ENCODE data around the gene TFF3. TPM values are rescaled to one million over a fixed set of nuclear protein-coding genes. Genes with fewer than 3 reads are reported as not detected.

Gene TFF3
- total and polyA plus RNA-seq, 2 donors (not counting 1 experiment from before 2014, with no cell fraction given) = not detected

DNA sequence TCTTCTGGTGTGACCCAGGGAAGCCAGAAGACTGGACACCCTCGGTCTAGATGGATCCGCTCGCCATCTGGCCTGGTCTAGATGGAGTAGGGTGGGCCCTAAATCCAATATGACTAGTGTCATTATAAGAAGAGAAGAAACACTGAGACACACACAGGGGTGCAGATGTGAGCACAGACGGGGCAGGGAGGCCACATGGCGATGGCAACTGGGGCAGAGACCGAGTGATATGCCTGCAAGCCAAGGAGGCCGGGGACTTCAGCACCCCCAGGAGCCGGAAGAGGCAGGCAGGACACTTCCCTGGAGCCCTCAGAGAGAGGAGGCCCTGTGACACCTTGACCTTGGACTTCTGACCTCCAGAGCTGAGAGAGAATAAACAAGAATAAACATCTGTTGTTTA is 5.6 kb upstream of the TFF3 start:
- Histone ChIP-seq H3K4me3 (replicated peaks in 1 of 4; ENCODE audit: control extremely low read depth in 1 of 4, insufficient read depth in 1 of 4, low read depth in 3 of 4, low read length in 4 of 4) (no peak overlapping the region), H3K36me3 (ENCODE audit: control insufficient read depth, insufficient read depth, low read length) (no peaks in the 10 kb centered on the region), H3K4me1 (ENCODE audit: control insufficient read depth, extremely low read depth, insufficient read depth, low read length) (no peaks in the 10 kb centered on the region), H3K9ac (ENCODE audit: insufficient read depth, low read length) (no peak overlapping the region), H3K79me2 (ENCODE audit: control insufficient read depth, insufficient read depth, low read length) (no peaks in the 10 kb centered on the region), H3K27ac (ENCODE audit: insufficient read depth, low read length) (no peak overlapping the region), H3K4me2 (ENCODE audit: extremely low read depth, insufficient read depth, low read length) (no peak overlapping the region), H4K20me1 (ENCODE audit: control insufficient read depth, extremely low read depth, insufficient read depth, low read length) (no peaks in the 10 kb centered on the region), H2AFZ (ENCODE audit: low read length) (no peak overlapping the region), H3K27me3 (ENCODE audit: control insufficient read depth, insufficient read depth, low read length) (no peaks in the 10 kb centered on the region), H3K9me3 (ENCODE audit: control insufficient read depth, insufficient read depth, low read depth, low read length) (no peaks in the 10 kb centered on the region)
- no peak for DNase-seq (ENCODE audit: low read depth in 2 of 2)
- TF ChIP-seq, protein P1, sequence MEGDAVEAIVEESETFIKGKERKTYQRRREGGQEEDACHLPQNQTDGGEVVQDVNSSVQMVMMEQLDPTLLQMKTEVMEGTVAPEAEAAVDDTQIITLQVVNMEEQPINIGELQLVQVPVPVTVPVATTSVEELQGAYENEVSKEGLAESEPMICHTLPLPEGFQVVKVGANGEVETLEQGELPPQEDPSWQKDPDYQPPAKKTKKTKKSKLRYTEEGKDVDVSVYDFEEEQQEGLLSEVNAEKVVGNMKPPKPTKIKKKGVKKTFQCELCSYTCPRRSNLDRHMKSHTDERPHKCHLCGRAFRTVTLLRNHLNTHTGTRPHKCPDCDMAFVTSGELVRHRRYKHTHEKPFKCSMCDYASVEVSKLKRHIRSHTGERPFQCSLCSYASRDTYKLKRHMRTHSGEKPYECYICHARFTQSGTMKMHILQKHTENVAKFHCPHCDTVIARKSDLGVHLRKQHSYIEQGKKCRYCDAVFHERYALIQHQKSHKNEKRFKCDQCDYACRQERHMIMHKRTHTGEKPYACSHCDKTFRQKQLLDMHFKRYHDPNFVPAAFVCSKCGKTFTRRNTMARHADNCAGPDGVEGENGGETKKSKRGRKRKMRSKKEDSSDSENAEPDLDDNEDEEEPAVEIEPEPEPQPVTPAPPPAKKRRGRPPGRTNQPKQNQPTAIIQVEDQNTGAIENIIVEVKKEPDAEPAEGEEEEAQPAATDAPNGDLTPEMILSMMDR (conservative IDR thresholded peaks at IDR 0.05 in 1 of 2, IDR thresholded peaks at IDR 0.05 in 1 of 2; ENCODE audit: low read depth in 1 of 2, low read length in 2 of 2) = no peak
- TF ChIP-seq EZH2 (IDR thresholded peaks at IDR 0.05; ENCODE audit: low read length, missing control alignments) = no peak

DNA sequence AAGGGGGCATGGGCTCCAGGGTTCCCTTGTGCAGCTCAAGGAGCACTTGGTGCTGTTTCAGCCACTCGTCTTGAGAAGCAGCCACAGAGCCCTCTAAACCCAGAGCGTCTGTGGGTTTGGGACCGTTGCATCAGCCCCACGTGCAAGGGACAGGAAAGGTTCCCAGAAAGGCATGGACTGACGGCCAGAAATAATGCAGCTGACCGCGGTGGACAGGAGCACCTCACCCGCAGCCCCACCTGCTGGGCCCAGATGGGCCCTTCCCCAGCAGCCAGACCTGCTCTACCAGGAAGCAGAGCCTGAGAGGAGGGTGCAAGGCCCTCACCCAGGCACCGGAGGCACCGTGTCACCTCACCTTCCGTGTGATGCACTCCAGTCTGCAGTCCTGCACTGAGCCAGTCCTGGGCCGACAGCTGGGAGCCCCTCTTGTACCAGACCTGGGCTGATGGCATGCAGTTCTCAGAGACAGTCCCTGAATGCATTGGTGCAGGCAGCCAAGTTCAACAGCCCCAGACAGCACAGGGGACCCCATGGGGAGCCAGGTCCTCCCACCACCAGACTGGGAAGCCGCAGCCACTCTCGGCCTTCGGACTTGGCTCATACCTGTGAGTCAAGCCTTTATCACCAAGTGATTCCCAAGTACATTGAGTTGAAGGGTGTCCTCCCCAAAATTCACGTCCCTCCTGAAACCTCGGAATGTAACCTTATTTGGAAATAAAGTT is 4.8 kb upstream of the TFF3 start:
- no peak overlapping the region for H3K9ac ChIP-seq (ENCODE audit: insufficient read depth, low read length)
- no peaks in the 10 kb centered on the region for H3K27me3 ChIP-seq (ENCODE audit: control insufficient read depth, insufficient read depth, low read length)
- H3K27ac ChIP-seq (ENCODE audit: insufficient read depth, low read length) = no peak overlapping the region
- no peak for DNase-seq (ENCODE audit: low read depth in 2 of 2)
- H3K79me2 ChIP-seq (ENCODE audit: control insufficient read depth, insufficient read depth, low read length) = no peaks in the 10 kb centered on the region
- H3K9me3 ChIP-seq (ENCODE audit: control insufficient read depth, insufficient read depth, low read depth, low read length) = no peaks in the 10 kb centered on the region
- no peaks in the 10 kb centered on the region for H4K20me1 ChIP-seq (ENCODE audit: control insufficient read depth, extremely low read depth, insufficient read depth, low read length)
- H3K4me2 ChIP-seq (ENCODE audit: extremely low read depth, insufficient read depth, low read length) = no peak overlapping the region
- H3K4me1 ChIP-seq (ENCODE audit: control insufficient read depth, extremely low read depth, insufficient read depth, low read length) = no peaks in the 10 kb centered on the region
- TF ChIP-seq, protein P1 (conservative IDR thresholded peaks at IDR 0.05 in 1 of 2, IDR thresholded peaks at IDR 0.05 in 1 of 2; ENCODE audit: low read depth in 1 of 2, low read length in 2 of 2) = no peak
- no peak for TF ChIP-seq EZH2 (IDR thresholded peaks at IDR 0.05; ENCODE audit: low read length, missing control alignments)
- H3K4me3 ChIP-seq (replicated peaks in 1 of 4; ENCODE audit: control extremely low read depth in 1 of 4, insufficient read depth in 1 of 4, low read depth in 3 of 4, low read length in 4 of 4) = no peak overlapping the region
- H2AFZ ChIP-seq (ENCODE audit: low read length) = no peak overlapping the region
- H3K36me3 ChIP-seq (ENCODE audit: control insufficient read depth, insufficient read depth, low read length) = no peaks in the 10 kb centered on the region

DNA sequence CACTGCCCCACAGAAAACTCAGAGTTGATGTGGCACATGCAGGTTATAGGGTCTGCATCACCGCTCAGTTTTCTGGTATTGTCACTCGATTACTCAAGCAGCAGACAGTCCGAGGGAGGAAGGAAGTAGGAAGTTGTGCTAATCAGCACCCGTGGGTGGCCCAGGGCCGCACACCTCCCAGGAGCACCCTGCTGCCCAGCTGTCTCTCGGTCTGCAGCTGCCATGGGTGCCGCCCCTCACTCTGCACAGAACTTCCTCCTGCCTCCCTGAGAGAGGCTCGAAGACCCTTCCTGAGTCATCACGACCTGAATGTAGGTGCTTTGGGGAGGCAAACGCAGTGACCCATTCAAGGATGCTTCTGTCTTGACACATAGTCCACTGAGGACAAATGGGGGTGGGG is 4.2 kb upstream of the TFF3 start:
- DNase-seq (ENCODE audit: low read depth in 2 of 2) = no peak
- H3K27ac ChIP-seq (ENCODE audit: insufficient read depth, low read length) = no peak overlapping the region
- no peak overlapping the region for H3K9ac ChIP-seq (ENCODE audit: insufficient read depth, low read length)
- TF ChIP-seq, protein P1 (conservative IDR thresholded peaks at IDR 0.05 in 1 of 2, IDR thresholded peaks at IDR 0.05 in 1 of 2; ENCODE audit: low read depth in 1 of 2, low read length in 2 of 2) = no peak
- TF ChIP-seq EZH2 (IDR thresholded peaks at IDR 0.05; ENCODE audit: low read length, missing control alignments) = no peak
- no peak overlapping the region for H3K4me2 ChIP-seq (ENCODE audit: extremely low read depth, insufficient read depth, low read length)
- H3K27me3 ChIP-seq (ENCODE audit: control insufficient read depth, insufficient read depth, low read length) = no peaks in the 10 kb centered on the region
- no peaks in the 10 kb centered on the region for H3K36me3 ChIP-seq (ENCODE audit: control insufficient read depth, insufficient read depth, low read length)
- no peak overlapping the region for H2AFZ ChIP-seq (ENCODE audit: low read length)
- H3K79me2 ChIP-seq (ENCODE audit: control insufficient read depth, insufficient read depth, low read length) = no peaks in the 10 kb centered on the region
- no peaks in the 10 kb centered on the region for H4K20me1 ChIP-seq (ENCODE audit: control insufficient read depth, extremely low read depth, insufficient read depth, low read length)
- no peaks in the 10 kb centered on the region for H3K9me3 ChIP-seq (ENCODE audit: control insufficient read depth, insufficient read depth, low read depth, low read length)
- H3K4me1 ChIP-seq (ENCODE audit: control insufficient read depth, extremely low read depth, insufficient read depth, low read length) = no peaks in the 10 kb centered on the region
- H3K4me3 ChIP-seq (replicated peaks in 1 of 4; ENCODE audit: control extremely low read depth in 1 of 4, insufficient read depth in 1 of 4, low read depth in 3 of 4, low read length in 4 of 4) = no peak overlapping the region
